Activated T-cell treated with anti-CD3 and anti-CD28 coated beads for 24 hours (primary cell): ENCODE measurements around the gene CDC37.
"Not testable (repeated sequence)": the region's sequence is repeated elsewhere in the genome, so short reads cannot be mapped to it uniquely, and the experiment has no call there.

Experiments used
- DNase-seq: peaks from one replicate; pipeline ENCODE4 v3.0.0-alpha.2; 2020; ENCODE audit warnings: low read depth

Gene CDC37

GRCh38 chr19:10419646-10420443, 16.5 kb upstream of the CDC37 start:
- DNase-seq = no peak

GRCh38 chr19:10419200-10419645, 15.9 kb upstream of the CDC37 start:
- no peak for DNase-seq

- DNase-seq = no peak
Observed at GRCh38 chr19:10418485-10419199, 15.3 kb upstream of the CDC37 start.

GRCh38 chr19:10418235-10418484, 14.8 kb upstream of the CDC37 start:
- DNase-seq = no peak

GRCh38 chr19:10417541-10418234, 14.3 kb upstream of the CDC37 start:
- DNase-seq = no peak

GRCh38 chr19:10416380-10417257, 13.3 kb upstream of the CDC37 start:
- DNase-seq = peak; percentile 90

GRCh38 chr19:10416083-10416379, 12.7 kb upstream of the CDC37 start:
- no peak for DNase-seq

GRCh38 chr19:10412257-10412977, 9.1 kb upstream of the CDC37 start:
- no peak for DNase-seq

- not testable (repeated sequence) for DNase-seq
Observed at GRCh38 chr19:10411224-10411623, 7.9 kb upstream of the CDC37 start.

- peak; percentile 42 for DNase-seq
Observed at GRCh38 chr19:10408511-10409283, 5.4 kb upstream of the CDC37 start.

- no peak for DNase-seq
Observed at GRCh38 chr19:10407096-10407495, 3.8 kb upstream of the CDC37 start.

- DNase-seq = no peak
Observed at GRCh38 chr19:10406191-10406590, 2.8 kb upstream of the CDC37 start.

- no peak for DNase-seq
Observed at GRCh38 chr19:10404888-10405820, 1.8 kb upstream of the CDC37 start.

- no peak for DNase-seq
Observed at GRCh38 chr19:10402441-10403038, 802 bp downstream of the CDC37 start.

- no peak for DNase-seq
Observed at GRCh38 chr19:10399878-10400277, 3.5 kb downstream of the CDC37 start.

- not testable (repeated sequence) for DNase-seq
Observed at GRCh38 chr19:10399340-10399739, 4.0 kb downstream of the CDC37 start.

GRCh38 chr19:10398819-10399218, 4.5 kb downstream of the CDC37 start:
- no peak for DNase-seq

GRCh38 chr19:10395917-10396316, 7.4 kb downstream of the CDC37 start:
- DNase-seq = no peak

- DNase-seq = no peak
Observed at GRCh38 chr19:10395436-10395835, 7.9 kb downstream of the CDC37 start.
